NCI-H526 (cell line): ENCODE measurements around the gene TCHHL1.

ENCODE experiments used
- DNase-seq, 2 experiments: peaks; one replicate each; lab custom pipeline; 2025; lab: John Stamatoyannopoulos, UW

Gene TCHHL1

GRCh38 chr1:152089014-152089674 lies at the start of gene TCHHL1:
Gene TCHHL1, minus strand, starts transcription at chr1:152089064. Its CDS starts 921 bp downstream, at chr1:152088143.
- no peak for DNase-seq

DNA sequence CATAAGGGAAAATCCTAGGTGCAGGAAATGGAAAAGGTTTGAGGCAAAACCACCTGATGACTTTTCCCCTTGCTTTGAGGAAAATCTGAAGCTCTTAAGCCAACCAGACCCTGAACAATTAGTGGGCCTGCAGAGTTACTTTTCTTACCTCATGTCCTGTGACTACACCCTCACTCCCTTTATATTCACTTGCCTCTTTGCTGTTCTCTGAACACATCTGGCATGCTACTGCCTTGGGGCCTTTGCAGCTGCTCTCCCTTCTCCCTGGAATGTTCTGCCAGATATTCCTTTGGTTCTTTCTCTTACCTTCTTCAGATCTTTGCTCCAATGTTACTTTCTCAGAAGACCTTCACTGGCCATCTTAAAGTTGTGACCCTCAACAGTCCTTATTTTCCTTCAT lies 48.4 kb upstream of the TCHHL1 start:
- DNase-seq = no peak

- DNase-seq = no peak
Observed at GRCh38 chr1:152130186-152130585, 41.3 kb upstream of the TCHHL1 start.

GRCh38 chr1:152127673-152128072 lies 38.8 kb upstream of the TCHHL1 start:
- DNase-seq = no peak

DNA sequence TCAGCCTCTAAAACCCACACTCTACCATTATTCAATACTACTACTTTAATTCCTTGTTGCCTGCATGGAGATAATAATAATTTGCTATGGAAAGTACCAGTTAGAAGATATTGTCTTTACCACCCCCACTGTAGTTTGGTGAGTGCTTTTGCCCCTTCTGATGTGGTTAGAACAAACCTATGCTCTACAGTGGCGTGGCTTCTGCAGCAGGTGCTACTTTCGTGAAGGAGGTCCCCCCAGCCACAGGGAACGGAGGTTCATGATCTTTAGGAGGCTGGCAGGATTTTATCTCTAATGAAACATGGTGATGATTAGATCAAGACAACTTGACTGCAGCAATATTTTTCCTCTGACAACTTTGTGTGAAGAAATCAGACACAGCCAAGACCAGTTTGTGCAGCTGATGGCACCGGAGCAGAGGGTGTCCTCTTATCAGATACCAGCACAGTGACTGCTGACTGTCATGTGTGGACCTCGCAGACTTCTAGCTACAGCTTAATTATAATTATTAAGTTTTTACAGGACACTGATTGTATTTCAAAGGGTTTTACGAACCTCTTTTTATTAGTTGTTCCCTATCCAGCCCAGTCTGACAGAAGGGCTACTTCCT lies 37.1 kb upstream of the TCHHL1 start:
- no peak for DNase-seq

GRCh38 chr1:152118915-152119314 lies 30.1 kb upstream of the TCHHL1 start:
- no peak for DNase-seq

DNA sequence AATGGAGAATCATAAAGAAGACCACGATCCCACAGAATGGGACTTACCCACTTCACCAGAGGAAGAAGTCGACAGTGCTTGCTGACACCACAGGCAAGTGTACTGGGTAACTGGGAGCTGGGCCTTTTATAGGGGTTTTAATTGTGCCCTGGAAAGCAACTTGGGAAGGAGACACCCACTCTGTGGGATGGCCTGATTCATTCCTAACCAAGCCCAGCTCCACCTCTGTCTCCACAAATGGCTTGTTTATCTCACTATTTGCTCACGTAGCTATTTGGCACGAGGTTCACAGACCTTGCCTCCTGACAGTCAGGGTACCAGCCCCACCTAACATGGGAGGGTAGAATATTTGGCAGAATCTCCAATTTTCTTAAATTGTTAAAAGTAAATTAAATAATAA lies 26.5 kb upstream of the TCHHL1 start, which contains the start of gene TCHH:
TCHH (minus strand) TSS at position 101 of the 400 bp plus-strand sequence. CDS start 1,364 bp downstream, outside the sequence.
- no peak for DNase-seq

DNA sequence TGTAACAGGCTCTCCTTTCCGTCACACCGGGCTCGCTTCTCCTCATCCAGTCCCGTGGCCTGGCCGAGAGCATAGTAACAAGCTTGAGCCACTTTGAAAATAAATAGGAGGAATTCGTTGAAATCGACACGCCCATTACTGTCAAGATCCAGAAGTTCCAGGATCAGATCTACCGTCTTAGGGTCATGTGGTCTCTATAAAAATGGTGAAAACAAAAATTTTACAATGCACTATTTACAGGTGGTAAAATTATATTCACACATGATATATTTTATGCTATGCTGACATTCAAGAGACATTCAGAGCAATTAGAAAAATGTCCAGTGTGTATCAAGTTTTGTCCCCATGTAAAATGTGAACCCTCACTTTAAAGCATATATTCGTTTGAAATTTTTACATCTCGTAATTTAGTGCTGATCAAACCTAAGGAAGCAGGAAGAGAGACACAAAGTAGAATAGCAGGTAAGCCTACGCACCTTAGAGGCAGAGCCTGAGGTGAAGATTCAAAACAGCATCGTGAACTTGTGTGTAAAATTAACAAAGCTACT lies 24.1 kb upstream of the TCHHL1 start:
- DNase-seq = no peak

- peak in 1 of 2 experiments; percentile 52 for DNase-seq
Observed at GRCh38 chr1:152112101-152112884, 23.4 kb upstream of the TCHHL1 start.

DNA sequence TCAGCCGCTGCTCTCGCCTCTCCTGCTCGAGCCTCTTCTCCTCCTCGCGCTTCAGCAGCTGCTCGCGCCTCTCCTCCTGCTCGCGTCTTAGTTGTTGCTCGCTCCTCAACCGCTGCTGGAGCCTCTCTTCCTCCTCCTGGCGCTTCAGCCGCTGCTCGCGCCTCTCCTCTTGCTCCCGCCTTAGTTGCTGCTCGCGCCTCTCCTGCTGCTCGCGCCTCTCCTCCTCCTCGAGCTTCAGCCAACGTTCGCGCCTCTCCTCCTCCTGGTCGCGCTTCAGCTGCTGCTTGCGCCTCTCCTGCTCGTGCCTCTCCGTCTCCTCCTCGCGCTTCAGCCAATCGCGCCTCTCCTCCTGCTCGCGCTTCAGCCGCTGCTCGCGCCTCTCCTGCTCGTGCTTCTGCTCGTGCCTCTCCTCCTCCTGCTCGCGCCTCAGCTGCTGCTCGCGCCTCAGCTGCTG lies 22.7 kb upstream of the TCHHL1 start:
- peak in 1 of 2 experiments; percentile 79 for DNase-seq

- peak; percentile 66 to 89 for DNase-seq
Observed at GRCh38 chr1:152110860-152111514, 22.1 kb upstream of the TCHHL1 start.

- DNase-seq = peak in 1 of 2 experiments; percentile 80
Observed at GRCh38 chr1:152110365-152110859, 21.5 kb upstream of the TCHHL1 start.

DNA sequence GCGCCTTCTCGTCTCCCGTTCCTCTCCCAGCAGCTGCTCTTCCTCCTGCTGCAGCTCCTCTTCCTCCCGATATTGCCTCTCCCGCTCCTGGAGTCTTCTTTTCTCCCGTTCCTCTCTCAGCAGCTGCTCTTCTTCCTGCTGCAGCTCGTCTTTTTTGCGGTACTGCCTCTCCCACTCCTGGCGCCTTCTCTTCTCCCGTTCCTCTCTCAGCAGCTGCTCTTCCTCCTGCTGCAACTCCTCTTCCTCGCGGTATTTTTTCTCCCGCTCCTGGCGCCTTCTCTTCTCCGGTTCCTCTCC lies 21.1 kb upstream of the TCHHL1 start:
- peak in 1 of 2 experiments; percentile 46 for DNase-seq

DNA sequence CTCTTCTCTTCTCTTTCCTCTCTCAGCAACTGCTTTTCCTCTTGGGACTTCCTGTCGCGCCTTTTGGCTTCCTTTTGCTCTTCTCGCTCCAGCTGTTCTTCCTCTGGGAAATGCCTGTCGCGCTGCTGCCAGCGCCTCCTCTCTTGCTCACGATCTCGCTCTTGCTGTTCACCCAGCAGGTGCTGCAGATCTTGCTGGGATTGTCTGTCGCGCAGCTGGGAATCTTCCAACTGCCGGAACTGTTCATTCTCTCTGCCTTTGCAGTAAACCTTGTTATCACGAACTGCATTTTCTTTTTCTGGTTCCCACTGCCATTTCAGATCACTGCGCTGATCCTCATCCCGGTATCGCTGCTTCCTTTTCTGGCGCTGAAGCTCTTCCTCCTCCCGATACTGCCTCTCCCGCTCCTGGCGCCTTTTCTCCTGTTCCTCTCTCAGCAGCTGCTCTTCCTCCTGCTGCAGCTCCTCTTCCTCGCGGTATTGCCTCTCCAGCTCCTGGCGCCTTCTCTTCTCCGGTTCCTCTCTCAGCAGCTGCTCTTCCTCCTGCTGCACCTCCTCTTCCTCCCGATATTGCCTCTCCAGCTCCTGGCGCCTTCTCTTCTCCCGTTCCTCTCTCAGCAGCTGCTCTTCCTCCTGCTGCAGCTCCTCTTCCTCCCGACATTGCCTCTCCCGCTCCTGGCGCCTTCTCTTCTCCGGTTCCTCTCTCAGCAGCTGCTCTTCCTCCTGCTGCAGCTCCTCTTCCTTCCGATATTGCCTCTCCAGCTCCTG lies 20.6 kb upstream of the TCHHL1 start:
- DNase-seq = peak in 1 of 2 experiments; percentile 51

DNA sequence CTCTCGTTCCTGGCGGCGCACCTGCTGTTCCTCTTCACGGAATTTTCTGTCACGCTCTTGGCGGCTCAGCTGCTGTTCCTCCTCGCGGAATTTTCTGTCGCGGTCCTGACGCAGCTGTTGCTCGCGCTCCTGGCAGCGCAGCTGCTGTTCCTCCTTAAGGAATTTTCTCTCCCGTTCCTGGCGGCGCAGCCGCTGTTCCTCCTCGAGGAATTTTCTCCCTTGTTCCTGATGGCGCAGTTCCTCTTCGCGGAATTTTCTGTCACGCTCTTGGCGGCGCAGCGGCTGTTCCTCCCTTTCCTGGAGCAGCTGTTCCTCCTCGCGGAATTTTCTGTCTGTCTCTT lies 20.0 kb upstream of the TCHHL1 start:
- no peak for DNase-seq

DNA sequence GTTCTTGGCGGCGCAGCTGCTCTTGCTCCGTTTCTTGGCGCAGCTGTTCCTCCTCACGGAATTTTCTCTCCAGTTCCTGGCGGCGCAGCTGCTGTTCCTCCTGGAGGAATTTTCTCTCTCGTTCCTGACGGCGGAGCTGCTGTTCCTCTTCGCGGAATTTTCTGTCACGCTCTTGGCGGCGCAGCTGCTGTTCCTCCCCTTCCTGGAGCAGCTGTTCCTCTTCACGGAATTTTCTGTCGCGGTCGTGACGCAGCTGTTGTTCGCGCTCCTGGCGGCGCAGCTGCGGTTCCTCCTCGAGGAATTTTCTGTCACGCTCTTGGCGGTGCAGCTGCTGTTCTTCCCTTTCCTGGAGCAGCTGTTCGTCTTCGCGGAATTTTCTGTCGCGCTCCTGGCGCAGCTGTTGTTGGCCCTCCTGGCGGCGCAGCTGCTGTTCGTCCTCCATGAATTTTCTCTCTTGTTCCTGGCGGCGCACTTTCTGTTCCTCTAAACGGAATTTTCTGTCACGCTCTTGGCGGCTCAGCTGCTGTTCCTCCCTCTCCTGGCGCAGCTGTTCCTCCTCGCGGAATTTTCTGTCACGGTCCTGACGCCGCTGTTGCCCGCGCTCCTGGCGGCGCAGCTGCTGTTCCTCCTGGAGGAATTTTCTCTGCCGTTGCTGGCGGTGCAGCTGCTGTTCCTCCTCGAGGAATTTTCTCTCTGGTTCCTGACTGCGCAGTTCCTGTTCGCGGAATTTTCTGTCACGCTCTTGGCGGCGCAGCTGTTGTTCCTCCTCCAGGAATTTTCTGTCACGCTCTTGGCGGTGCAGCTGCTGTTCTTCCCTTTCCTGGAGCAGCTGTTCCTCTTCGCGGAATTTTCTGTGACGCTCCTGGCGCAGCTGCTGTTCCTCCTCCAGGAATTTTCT lies 19.4 kb upstream of the TCHHL1 start:
- peak in 1 of 2 experiments; percentile 48 for DNase-seq

GRCh38 chr1:152107031-152107983 lies 18.4 kb upstream of the TCHHL1 start:
- DNase-seq = no peak

DNA sequence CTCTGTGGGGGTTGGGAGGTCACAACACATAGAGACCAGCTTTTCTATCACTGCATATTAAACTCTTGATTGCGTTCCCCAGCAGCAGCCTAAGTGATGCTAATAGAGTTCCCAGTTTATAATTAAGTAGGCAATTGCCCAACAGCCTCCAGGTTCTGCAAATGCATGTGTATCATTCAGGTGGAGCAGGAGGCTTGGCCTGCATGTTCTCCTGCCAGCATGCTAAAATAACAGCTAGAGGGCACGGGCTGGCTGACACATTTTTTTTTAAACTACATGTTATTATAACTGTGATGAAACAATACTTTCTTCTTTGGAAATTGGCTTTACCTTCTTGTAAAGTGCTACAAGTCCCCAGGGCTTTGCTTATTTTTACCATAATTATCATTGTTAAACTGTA lies 16.0 kb upstream of the TCHHL1 start:
- DNase-seq = no peak

- no peak for DNase-seq
Observed at GRCh38 chr1:152096931-152097330, 8.1 kb upstream of the TCHHL1 start.
